NCI-H1417 treated with DMSO at 0.1 percent for 48 hours (cell line): ENCODE data around the gene OGG1.
"Not testable (repeated sequence)": the region's sequence is repeated elsewhere in the genome, so short reads cannot be mapped to it uniquely, and the experiment has no call there.

ENCODE experiments used
- DNase-seq: peaks from one replicate; lab custom pipeline; 2025; lab: John Stamatoyannopoulos, UW

OGG1 gene

DNA sequence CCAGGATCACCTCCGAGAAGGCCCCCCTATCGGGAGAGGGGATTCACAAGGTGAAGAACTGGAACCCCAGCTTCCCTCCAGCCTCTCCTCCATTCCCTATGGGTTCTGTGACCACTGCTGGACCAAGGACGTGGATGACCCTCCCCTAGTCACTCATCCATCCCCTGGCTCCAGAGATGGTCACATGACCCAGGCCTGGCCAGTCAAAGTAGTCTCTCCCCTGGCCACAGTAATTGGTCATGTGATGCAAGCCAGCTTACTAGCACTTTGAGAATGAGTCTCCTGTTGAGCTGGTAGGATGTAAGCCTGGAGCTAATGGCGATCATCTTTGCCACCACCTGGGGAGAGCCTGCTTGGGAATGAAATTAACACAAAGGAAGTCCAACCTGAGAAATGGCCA is 16.1 kb downstream of the OGG1 start:
- no peak for DNase-seq

DNA sequence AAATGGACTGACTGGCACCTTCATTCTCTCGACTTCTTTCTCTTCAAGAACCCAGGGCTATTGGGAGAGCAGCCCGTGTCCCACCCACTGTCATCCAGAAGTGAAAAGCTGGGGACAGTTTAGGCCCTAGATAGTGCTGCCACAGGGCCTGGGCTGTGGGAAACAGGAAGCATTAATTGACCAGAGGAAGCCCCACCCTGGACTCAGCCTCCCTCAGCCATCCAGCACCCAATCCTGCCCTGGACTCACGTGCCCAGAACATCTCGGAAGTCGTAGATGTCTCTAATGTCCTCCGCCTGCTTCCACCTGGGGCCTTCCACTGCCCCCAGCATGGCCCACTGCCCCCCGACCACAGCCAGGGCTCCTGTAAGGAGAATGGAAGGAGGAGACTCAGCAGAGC is 17.7 kb downstream of the OGG1 start:
- no peak for DNase-seq

DNA sequence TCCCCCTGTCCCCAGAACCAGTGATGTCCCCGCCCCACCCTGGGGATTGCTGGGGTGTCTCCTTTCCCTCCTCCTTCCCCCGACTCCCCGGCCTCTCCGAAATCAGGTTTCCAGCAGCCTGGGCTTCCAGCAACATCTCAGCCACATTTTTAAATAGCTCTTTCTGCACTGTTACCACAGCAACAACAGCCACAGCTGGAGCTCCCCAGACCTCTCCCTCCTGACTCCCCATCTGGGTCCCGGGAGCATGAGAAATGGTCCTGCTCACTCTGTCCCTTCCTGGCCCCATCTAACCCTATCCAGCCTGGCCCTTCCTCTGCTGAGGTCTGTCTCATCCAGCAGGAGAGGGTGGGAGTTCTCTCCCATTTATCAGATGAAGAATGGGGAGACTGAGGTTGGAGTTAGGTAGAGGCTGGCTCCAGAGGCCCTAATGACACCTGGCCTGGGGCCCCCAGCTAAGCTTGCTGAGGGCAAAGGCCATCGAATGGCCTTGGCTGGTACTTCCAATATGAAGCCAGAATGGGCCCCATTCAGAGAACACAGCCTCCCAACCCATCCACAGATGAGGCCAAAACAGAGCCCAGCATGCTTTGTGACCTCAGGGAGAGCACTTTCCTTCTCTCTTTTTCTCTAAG is 18.5 kb downstream of the OGG1 start:
- no peak for DNase-seq

DNA sequence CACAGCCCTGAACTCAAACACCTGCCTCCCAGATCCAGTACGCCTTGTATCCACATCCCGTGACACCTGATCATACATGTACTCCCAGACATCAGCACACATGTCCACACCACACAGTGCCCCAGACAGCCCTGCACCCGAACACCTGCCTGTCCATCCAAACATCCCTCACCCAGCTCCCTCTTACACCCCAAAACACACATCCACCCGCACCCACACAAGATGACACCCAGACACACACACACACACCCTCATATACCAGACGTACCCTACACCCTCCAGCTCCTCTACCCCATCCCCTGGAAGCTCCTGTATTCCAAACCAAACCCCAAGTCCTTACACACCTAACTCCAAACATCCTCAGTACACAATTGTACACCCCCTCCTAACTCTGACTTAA is 19.3 kb downstream of the OGG1 start:
- no peak for DNase-seq

DNA sequence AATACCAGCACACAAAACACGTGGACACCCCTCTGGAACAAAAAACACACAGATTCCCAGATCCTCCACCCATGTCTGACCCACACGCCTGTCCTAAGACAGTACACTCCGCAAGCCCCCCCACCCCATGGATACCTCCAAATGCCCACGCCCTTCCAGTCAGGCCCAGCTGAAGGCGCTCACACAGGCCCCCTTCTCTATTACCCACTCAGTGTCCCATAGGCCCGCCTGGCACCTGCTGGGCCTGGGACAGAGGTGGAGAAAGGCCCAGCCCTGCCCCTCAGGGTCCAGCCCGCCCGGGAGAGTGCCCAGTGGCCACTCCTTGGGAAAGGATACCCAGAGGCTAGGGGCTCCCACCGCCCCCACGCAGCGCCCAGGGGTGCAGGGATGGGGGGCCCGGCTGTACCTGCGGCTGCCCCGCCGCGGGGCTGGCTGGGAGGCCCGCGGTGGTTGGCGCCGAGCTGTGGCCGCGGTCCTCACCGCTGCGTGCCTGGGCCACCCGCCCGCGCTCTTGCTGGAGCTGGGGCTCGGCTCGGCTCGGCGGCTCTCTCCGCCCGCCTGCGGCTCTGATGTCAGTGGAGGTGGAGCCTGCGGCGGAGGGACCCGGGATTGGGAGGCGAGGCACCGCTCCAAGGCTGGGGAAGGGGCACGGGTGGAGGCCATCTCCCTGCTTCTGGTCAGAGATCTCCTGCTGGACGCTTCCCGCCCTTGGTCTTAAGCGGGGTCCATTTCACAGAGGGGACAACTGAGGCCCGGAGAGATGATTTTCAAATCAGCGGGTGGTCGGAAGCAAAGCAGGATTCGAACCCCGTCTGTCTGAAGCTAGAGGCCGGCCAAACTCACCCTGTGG is 19.9 kb downstream of the OGG1 start, which contains the start of gene CAMK1:
CAMK1 (minus strand) TSS at position 522 of the 850 bp plus-strand sequence. CDS start 2,198 bp downstream, outside the sequence.
- DNase-seq = no peak

DNA sequence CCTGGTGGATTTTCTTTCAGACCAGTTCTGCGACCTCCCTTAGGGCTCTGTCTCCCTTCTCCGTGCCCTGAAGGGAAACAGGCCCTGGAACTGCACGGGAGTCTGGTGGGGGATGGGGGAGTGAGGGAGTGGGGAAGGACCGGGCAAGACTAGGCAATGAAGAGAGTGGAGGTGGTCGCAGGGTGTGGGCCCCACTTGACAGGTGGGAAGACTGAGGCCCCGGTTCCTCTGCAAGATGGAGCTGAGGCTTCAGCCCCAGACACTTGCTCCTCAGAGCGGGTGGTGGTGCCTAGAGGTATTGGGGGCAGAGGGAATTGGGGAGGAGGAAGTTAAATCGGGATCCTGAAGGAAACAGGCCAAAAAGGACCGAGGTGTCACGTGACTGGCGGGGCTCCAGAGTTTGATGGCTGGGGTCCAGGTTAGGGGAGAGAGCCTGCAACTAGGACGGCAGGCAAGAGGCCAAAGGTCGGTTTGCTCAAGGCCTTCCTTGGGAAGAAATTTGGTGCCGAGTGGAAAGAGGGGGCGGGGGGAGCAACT is 20.6 kb downstream of the OGG1 start:
- no peak for DNase-seq

DNA sequence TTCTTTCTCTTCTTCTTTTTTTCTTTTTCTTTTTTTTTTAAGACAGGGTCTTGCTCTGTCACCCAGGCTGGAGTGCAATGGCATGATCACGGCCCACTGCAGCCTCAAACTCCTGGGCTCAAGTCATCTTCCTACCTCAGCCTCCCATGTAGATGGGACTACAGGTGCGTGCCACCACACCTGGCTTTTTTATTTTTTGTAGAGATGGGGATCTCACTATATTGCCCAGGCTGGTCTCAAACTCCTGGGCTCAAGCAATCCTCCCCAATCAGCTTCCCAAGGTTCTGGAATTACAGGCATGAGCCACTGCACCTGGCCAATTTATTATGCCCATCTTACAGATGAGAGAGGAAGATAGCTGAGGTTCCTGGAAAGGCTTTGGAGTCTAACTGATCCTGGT is 21.3 kb downstream of the OGG1 start:
- DNase-seq = not testable (repeated sequence)

DNA sequence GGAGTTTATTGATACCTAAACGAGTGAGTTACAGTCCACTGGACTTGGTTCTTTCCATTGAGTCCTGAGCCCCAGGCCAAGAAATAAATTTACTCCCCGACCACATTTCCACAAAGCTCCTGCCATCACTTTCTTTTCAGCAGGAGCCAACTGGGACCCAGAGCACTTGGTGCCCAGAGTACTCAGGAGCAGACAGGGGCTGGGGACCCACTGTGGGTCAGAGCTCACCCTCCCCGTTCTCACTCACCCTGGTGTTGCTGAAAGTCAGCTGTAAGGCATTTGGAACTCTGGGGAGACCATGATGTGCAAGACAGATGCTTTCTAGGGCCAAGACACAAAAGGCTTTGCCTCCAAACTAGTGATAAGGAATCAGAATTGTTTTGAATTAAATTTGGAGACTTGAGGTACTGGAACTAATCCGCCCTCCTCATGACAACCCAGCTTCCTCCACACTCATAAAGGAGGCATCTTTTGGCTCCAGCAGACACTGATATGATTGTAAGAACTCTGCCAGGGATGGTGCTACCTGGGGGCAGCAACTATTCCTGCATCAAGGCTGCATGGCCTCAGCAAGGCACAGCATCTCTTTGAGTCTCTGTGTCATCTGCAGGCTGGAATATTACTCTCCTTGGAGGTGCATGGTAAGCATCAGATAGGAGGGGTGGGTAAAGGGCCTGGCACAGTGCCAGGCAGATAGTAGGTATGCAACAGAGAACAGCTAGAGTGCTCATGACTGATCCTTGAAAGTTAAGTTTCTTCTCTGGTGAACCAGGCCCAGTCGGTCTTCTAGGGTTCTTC is 27.3 kb downstream of the OGG1 start:
- no peak for DNase-seq

DNA sequence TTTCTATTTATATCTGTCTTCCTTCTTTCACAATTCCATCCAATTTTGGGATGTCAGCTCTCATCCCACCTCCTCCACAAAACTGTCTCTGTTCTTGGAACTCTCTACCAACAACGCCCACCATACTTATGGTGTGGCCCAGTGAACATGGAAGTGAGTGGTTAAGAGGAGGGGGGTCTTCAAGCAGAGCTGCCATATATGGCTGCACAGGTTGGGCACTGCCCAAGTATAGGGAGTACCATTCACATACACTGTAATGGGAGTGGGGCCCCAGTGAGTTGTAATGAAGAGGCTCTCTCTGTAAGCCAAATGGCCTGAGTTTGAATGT is 27.9 kb downstream of the OGG1 start:
- DNase-seq = no peak

DNA sequence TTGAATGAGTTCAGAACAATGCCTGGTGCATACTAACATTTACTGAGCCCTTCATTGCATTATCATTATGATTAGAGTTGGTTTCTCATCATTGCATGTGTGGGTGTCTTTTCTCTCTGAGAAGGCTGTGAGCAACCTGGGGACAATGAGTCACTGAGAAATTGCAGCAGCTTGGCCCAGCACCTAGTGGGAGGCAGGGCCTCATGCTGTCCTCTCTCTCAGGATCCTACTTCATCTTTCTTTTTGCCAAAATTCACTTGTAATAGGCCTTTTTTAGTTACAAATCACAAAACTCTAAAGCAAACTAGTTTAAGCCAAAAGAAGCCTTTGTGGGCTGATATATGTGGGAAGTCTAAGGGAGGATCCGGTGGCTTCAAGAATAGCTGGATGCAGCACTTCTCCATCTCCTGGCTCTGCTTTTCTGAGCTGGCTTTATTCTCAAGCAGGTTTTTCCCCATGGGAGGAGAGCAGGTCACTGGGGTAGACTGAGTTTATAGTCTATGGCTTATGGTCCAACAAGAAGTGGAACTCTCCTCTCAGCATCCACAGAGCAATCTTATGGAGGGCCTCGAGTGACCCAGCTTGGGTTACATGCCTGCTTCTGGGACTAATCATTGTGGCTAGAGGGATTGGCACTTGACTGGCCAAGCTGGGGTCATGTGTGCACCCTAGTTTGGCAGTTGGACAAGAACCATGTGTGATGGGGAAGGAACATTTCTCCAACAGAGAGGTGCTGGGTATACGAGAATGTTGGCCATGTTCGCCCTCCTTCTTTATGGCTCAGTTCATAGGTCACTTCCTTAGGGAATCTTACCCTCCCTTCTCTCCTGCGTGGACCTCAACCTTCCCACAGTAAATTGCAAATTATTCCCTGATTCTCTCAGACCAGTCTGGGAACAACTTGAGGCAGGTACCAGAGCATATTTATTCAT is 28.7 kb downstream of the OGG1 start:
- DNase-seq = no peak

DNA sequence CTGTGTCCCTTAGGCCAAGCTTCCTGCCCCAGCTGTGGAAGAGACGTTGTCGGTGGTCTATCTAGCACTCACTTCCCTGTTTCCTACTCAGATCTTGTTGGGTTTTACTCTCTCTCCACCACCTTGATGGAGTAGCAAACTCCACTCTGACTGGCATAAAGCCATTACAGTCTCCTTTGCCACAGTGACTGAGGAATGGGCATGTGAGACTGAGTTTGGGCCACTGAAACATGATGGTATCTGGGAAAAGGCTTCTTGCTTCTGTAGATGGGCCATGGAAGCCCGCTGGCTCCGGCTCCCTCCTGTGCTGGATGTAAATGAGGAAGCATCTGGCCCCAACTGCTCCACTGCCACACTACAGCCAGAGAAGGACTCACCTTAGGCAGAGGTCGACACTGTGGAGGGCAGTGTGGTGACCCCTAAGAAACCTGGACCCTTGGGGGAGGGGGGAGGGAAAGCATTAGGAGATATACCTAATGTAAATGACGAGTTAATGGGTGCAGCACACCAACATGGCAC is 29.4 kb downstream of the OGG1 start:
- DNase-seq = no peak

DNA sequence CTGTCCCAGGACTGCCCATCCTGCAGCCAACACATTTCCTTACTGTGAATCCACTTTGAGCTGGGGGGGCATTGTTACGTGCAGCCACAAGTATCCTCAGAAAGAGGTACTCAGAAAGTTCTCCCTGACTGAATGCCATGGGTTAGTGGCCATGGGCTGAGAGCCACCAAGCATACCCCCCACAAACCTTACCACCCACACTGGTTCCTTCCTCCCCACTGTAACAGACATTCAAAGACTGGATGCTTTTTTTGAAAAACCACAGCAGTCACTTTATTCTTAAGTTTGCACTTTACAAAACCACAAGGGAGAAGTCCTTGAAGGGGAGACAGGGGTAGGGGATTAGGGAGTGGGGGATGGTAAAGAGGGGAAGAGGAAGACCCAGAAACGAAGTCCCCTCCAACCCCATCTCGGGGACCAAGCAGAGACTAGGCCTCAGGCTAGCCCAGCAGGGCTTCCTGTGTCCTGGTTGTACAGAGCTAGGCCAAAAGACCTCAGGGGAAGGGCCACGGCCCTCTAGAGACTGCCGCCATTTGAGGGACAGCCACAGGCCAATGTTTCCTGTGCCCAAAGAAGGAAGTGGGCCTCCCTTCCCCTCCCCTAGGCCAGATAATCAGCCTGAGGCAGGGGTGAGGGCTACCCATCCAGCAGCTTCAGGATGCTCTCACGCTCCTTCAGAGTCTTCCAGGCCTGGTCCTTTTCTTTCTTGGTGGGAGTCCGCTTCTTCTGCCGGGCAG is 30.1 kb downstream of the OGG1 start:
- no peak for DNase-seq

DNA sequence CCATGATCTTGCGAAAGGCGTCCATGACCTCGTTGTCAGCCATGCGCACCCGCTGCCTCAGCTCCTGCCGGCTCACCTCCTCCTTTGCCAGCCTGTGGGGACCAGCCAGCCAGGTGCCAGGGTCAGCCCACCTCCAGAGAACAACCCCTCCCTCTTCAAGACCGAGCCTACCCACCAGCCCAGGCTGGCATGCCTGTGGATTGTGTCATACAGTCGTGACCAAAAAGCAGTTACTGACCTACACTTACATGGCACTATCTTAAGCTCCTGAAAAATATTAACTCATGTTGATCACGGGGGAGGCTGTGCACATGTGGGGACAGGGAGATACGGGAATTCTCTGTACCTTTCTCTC is 30.7 kb downstream of the OGG1 start:
- no peak for DNase-seq

DNA sequence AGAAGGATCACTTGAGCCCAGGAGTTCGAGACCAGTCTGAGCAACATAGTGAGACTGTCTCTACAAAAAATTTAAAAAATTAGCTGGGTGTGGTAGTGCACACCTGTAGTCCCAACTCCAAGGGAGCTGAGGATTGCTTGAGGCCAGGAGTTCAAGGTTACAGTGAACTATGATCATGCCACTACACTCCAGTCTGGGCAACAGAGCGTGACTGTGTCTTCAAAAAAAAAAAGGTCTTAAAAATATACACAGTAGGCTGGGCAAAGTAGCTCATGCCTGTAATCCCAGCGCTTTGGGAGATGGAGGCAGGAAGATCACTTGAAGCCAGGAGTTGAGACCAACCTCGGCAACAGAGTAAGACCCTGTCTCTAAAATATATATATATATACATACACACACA is 31.2 kb downstream of the OGG1 start:
- DNase-seq = no peak

DNA sequence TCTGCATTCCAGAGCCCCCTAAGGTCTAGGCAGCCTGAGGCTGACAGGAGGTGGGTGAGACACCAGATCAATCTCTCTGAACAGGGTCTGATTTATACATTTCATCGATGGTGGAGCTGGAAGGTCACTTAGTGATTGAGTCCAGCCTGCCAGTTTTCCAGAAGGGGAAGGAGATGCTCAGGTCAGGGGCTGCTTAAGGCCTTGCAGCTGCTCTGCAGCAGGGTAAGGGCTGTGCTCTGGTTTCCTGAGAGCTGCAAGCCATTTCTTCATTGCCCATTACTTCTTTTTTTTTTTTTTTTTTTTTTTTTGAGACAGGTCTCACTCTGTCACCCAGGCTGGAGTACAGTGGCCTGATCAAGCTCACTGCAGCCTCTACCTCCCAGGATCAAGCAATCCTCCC is 31.8 kb downstream of the OGG1 start:
- no peak for DNase-seq

DNA sequence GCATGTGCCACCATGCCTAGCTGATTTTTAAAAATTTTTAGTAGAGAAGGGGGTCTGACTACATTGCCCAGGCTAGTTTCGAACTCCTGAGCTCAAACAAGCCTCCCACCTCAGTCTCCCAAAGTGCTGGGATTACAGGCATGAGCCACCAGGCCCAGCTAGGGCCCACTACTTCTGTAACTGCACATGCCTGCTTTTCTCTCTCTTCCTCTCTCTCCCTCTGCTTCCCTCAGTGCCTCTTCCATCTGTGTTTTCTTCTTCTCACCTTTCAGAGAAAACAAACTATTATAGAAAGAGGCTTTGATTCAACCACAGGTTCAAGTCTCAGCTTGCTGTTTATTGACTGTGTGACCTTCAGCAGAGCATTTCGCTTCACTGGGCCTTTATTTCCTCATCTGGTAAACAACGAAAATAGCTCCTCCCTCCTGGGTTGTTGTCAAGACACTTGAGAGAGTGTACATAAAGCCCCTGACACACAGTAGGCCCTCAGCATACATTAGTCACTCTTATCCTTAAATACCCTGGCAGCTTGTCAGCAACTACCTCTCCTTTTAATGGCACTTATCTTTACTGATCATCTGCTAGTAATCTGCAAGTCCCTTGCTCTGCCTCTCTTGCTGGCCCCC is 32.3 kb downstream of the OGG1 start:
- no peak for DNase-seq

DNA sequence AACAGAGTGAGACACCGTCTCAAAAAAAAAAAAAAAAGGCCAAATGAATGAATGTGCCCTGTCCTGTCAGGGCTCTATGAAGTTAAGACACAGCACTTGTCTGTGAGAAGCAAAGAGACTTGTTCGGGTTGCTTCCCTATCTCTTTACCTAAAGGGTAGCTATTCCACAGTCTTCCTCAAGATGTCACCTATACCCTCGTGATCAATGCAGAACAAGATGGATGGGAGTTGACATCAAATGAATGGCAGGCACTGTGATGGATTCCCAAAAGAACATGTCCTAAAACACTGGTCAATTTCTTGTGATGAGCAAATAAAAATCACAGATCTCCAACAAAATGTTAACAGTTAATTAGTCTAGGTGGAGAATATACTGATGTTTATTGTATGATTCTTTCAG is 33.0 kb downstream of the OGG1 start:
- no peak for DNase-seq

DNA sequence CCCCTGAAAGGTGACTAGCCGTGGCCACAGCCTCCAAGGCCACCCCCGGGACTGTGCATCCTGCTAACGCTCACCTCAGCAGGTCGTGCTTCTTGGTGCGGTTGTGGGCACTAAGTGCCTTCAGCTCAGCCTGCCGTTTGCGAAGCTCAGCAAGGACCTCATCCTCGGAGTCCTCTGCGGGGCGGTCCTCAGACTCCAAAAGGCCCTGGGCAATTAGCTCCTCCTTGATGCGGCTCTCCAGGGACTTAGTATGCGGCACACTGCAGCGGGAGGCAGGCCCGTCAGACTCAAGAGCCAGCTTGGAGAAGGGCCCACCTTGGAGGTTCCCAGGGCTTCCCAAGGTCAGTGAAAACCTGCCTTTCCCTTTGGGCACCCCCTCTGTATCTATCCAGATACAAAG is 34.2 kb downstream of the OGG1 start:
- no peak for DNase-seq

DNA sequence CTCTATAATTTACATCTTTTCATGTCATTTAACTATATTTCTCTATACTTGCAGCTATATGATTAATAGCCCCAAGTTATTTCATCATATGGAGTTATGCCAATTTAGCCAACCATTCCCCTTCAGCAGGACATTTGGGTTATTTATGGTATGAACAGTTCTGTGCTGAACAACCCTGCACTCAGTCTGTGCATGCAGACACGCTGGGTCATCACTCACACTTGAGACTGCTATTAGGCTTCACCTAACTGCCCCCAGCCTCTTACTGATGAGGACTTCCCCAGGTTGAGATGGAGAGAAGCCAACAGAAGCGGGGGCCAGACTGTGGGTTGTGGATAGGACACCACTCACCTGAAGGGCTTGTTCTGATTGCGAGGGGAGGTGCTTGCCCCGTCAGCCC is 35.2 kb downstream of the OGG1 start:
- DNase-seq = no peak

DNA sequence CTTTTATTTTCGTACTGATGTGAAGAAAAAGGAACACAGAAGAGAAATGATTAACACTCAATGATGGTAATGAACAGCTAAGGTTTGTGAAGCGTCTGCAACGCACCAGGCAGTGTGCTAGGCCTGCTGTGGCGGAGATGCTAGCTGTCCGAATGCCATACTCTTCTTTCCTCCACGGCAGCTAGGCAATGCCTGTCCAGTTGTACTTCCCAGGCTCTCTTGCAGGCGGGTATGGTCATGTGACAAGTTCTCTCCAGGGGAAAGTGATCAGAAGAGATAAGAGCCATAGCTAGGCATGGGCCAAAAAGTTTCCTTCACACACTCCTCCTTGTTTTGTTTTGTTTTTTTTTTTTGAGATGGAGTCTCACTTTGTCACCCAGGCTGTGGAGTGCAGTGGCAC is 35.9 kb downstream of the OGG1 start:
- no peak for DNase-seq
